Colonic mucosa (tissue), 4 donors: ENCODE measurements around the gene TMEM235. TPM values are rescaled to one million over a fixed set of nuclear protein-coding genes. Genes with fewer than 3 reads are reported as not detected.
A peak's percentile ranks its signal among the peaks of the same experiment; 100 is the strongest.

Experiments used
- DNase-seq: peaks from one replicate; pipeline ENCODE4 v3.0.0-alpha.2; 2020
- H3K27ac ChIP-seq: fragments of 200-600 bp; one replicate; pipeline ENCODE4 v1.8.0; 2021
- H3K27me3 ChIP-seq: fragments of 200-600 bp; one replicate; pipeline ENCODE4 v1.8.0; 2021
- H3K36me3 ChIP-seq: fragments of 200-600 bp; one replicate; pipeline ENCODE4 v1.8.0; 2021
- H3K4me1 ChIP-seq: fragments of 200-600 bp; one replicate; pipeline ENCODE4 v1.8.0; 2021; ENCODE audit warnings: mild to moderate bottlenecking
- H3K4me3 ChIP-seq: fragments of 200-600 bp; one replicate; pipeline ENCODE4 v1.8.0; 2021
- H3K9ac ChIP-seq, 2 donors: one replicate each; pipeline ENCODE4 v1.7.0; 2013; ENCODE audit warnings: control low read depth in 2 of 2, low read depth in 2 of 2, low read length in 2 of 2
- H3K9me3 ChIP-seq: fragments of 200-600 bp; one replicate; pipeline ENCODE4 v1.8.0; 2021
- intact Hi-C: fragments of 100-400 bp; cut with DNase I; formaldehyde crosslinking; loops from one replicate; pipeline ENCODE4 v1.14.1; 2022
- total RNA-seq, 2 donors: library from RNA; stranded (reverse); fragmentation: NEBNext Ultra II Directional in 1 of 2; extraction: Animal tissue kit (Norgen Biotek cat#: 25700) in 1 of 2; gene quantifications; one replicate each; pipeline ENCODE4 v1.2.1, GENCODE V29; 2021
- TF ChIP-seq, protein P1 (sequence below): fragments of 200-600 bp; IDR thresholded peaks from one replicate; pipeline ENCODE4 v1.8.0; 2022; ENCODE audit warnings: antibody characterized with exemption, mild to moderate bottlenecking
- donor health status: healthy.
- donor health status: DM: no; HTN: no; CAD: no.
- donor health status: DM: no; HTN: no; CAD: no.

The TMEM235 gene
- total RNA-seq, 2 donors from 2014 or later, result not detected

DNA sequence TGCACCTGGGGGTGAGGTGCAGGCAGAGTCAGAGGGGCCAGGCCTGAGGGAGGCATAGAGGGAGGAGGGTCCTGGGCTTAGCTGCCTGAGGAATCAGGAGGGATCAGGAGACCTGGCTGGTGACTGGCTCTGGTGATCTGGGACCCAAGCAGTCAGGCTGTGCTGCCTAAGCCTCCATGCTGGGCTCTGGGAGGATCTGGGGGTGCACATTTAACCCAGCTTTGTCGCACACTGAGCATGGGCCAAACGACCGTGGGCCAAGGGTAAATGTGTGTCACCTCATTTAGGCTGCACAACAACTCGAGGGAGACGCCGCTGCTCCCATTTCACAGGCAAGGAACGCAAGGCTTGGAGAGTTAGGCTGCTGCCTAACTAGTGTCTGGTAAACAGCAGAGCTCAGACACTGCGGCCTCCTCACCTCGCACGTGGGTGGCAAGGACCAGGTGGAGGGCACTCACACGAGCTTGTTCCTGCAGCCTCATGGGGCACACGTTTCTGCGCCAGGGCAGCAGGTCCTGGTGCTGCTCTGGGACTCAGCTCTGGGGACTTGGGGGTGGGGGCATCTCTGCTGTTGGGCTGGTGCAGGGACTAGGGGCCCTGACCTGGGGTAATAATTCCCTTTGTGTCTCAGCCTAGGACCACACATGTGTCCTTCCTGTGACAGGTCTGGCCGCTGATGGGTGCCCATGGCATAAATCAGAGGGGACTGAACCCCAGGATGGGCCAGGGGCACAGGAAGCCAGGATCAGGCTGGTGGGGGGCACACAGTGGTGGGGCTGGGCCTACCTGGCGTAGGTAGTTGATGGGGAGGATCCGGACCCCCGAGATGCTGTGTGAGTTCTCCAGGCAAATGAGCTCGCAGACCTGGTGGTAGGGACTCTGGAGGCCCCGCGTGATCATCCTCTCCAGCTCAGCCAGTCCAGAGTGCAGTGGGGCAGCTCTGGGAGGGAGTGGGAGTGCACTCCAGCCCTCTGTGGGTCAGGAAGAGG is 18.7 kb downstream of the TMEM235 start:
- Histone ChIP-seq H3K27ac (no peak overlapping the region), H3K4me3 (no peak overlapping the region), H3K4me1 (peaks cover 12% of the 10 kb centered on the region), H3K36me3 (no peaks in the 10 kb centered on the region), H3K9ac (peak overlapping the region in 1 of 2 donors; percentile 59), H3K9me3 (no peaks in the 10 kb centered on the region), H3K27me3 (no peaks in the 10 kb centered on the region)
- TF ChIP-seq, protein P1, sequence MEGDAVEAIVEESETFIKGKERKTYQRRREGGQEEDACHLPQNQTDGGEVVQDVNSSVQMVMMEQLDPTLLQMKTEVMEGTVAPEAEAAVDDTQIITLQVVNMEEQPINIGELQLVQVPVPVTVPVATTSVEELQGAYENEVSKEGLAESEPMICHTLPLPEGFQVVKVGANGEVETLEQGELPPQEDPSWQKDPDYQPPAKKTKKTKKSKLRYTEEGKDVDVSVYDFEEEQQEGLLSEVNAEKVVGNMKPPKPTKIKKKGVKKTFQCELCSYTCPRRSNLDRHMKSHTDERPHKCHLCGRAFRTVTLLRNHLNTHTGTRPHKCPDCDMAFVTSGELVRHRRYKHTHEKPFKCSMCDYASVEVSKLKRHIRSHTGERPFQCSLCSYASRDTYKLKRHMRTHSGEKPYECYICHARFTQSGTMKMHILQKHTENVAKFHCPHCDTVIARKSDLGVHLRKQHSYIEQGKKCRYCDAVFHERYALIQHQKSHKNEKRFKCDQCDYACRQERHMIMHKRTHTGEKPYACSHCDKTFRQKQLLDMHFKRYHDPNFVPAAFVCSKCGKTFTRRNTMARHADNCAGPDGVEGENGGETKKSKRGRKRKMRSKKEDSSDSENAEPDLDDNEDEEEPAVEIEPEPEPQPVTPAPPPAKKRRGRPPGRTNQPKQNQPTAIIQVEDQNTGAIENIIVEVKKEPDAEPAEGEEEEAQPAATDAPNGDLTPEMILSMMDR, result no peak
- intact Hi-C loops, result loop anchor here (2.0 kb wide), 1 partner anchor 137 kb away; no protein-coding TSS in a partner anchor
- no peak for DNase-seq

DNA sequence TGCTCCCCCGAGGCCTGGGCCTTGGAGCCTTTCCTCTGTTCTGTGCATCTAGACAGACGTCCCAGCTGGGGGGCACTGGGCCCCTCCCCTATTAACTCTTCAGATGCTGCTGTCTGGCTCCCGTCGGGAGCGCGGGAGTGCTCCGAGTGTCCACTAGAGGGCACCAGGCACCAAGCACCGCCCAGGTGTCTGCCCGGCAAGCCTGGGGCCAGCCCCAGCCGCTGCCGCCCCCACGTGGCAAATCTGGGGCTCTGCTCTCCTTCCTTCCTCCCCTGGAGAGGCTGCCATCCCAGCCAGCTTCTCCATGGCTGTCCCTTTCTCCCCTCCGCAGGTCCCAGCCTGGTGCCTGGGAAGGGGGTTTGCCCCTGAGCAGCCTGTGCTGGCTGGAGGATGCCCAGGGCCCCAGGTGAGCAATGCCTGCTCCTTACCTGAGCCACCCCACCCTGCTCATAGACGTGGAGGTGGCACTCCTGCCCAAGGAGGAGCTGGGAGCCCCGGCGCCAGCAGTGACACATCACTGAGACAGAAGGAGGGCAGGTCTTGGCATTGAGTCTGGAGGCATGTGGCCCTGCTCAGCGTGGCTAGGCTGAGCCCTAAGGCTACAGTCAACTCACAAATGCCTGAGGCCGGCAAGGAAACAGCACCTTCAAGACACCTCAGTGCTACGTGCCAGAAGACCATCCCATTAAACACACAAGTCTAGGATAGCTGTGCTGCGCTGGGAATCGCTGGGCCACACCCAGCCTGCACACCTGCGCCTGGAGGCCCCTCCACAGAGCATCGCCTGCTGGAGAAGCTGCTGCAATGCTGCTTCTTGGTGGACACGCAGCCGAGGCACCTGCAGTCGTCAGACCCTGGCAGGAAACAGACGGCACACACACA is 19.7 kb downstream of the TMEM235 start:
- H3K9ac ChIP-seq, result peak overlapping the region in 1 of 2 donors; percentile 59
- no peak overlapping the region for H3K4me3 ChIP-seq
- H3K9me3 ChIP-seq, result no peaks in the 10 kb centered on the region
- DNase-seq, result peak; percentile 85
- TF ChIP-seq, protein P1, result peak; percentile 100
- no peaks in the 10 kb centered on the region for H3K27me3 ChIP-seq
- intact Hi-C loops, result loop anchor here (2.0 kb wide), 1 partner anchor 138 kb away; no protein-coding TSS in a partner anchor
- peak overlapping the region; percentile 62 for H3K27ac ChIP-seq
- peaks cover 12% of the 10 kb centered on the region for H3K4me1 ChIP-seq
- H3K36me3 ChIP-seq, result no peaks in the 10 kb centered on the region

DNA sequence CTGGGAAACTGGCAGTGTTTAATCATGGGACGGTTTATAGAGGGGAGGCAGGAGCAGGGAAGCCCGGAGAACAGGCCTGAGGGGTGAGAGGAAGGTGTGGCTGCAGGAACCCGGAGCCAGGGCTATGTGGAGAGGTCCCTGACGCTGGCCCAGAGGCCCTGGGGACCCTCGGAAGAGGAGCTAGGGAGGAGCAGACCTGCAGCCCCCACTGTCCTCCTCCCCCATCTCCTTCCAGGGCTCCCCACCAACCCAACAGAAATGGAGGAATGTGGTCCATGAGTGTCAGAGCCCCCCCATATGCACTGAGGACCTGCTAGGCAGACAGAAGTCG is 20.3 kb downstream of the TMEM235 start:
- DNase-seq, result no peak
- no peaks in the 10 kb centered on the region for H3K9me3 ChIP-seq
- TF ChIP-seq, protein P1, result no peak
- peak overlapping the region in 1 of 2 donors; percentile 59 for H3K9ac ChIP-seq
- no peaks in the 10 kb centered on the region for H3K27me3 ChIP-seq
- peak overlapping the region; percentile 62 for H3K27ac ChIP-seq
- H3K4me3 ChIP-seq, result no peak overlapping the region
- intact Hi-C loops, result loop anchor here (2.0 kb wide), 1 partner anchor 139 kb away; no protein-coding TSS in a partner anchor
- H3K4me1 ChIP-seq, result peaks cover 12% of the 10 kb centered on the region
- no peaks in the 10 kb centered on the region for H3K36me3 ChIP-seq

DNA sequence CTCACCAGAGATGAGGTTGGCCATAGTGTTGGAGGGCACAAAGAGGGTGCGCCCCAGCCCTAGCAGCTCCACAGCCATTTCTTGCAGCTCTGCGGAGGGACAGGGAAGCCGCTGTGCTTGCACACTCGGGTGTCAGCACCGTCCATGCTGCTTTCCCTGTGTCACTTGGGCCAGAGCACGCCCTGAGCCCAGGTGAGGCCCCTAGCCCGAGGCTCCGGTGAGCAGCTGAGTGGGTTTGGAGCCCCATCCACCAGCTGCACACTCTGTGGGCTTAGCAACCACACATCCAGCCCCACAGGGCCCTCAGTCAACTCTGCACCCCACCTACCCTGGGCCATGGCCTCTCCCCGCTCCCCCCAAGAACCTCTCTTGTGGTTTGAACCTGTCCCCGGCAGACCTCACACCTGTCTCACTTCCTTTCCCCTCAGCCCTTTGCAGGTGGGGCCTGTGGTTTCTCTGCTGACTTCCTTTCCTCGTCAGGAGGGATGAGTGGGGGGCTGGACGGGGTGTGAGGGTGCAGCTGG is 20.7 kb downstream of the TMEM235 start:
- intact Hi-C loops, result no loop called here
- H3K4me1 ChIP-seq, result peaks cover 12% of the 10 kb centered on the region
- H3K9me3 ChIP-seq, result no peaks in the 10 kb centered on the region
- H3K27me3 ChIP-seq, result no peaks in the 10 kb centered on the region
- H3K27ac ChIP-seq, result peak overlapping the region; percentile 62
- TF ChIP-seq, protein P1, result no peak
- peak overlapping the region in 1 of 2 donors; percentile 59 for H3K9ac ChIP-seq
- H3K36me3 ChIP-seq, result no peaks in the 10 kb centered on the region
- H3K4me3 ChIP-seq, result no peak overlapping the region
- peak; percentile 42 for DNase-seq
